DMS114 treated with DMSO at 0.1 percent for 48 hours (cell line): ENCODE results near the gene CSAD.

Experiments
- DNase-seq: peaks from one replicate; lab custom pipeline; 2025; ENCODE audit not compliant: unreplicated experiment; lab: John Stamatoyannopoulos, UW

CSAD gene

GRCh38 chr12:53200107-53200457, 19.4 kb upstream of the CSAD start:
- DNase-seq: no peak

- no peak for DNase-seq
These were observed 19.0 kb upstream of the CSAD start for GRCh38 chr12:53199700-53200099.

GRCh38 chr12:53198486-53199110, 17.9 kb upstream of the CSAD start:
- DNase-seq: no peak

- no peak for DNase-seq
These were observed 16.4 kb upstream of the CSAD start for GRCh38 chr12:53197011-53197640.

- DNase-seq: no peak
These were observed 15.8 kb upstream of the CSAD start for GRCh38 chr12:53196486-53196885.

- DNase-seq: no peak
These were observed 15.0 kb upstream of the CSAD start for GRCh38 chr12:53195516-53196420.

- DNase-seq: no peak
These were observed 14.2 kb upstream of the CSAD start for GRCh38 chr12:53194973-53195372.

GRCh38 chr12:53193985-53194716, 13.4 kb upstream of the CSAD start:
- no peak for DNase-seq

- DNase-seq: no peak
These were observed 12.3 kb upstream of the CSAD start for GRCh38 chr12:53193040-53193439.

- no peak for DNase-seq
These were observed 11.9 kb upstream of the CSAD start for GRCh38 chr12:53192531-53193021.

GRCh38 chr12:53191885-53192530, 11.3 kb upstream of the CSAD start:
- no peak for DNase-seq

- DNase-seq: no peak
These were observed 10.6 kb upstream of the CSAD start for GRCh38 chr12:53191096-53191884.

GRCh38 chr12:53190108-53190729, 9.5 kb upstream of the CSAD start:
- DNase-seq: no peak

- DNase-seq: no peak
These were observed 6.6 kb upstream of the CSAD start for GRCh38 chr12:53187145-53187899.

- DNase-seq: no peak
These were observed 6.0 kb upstream of the CSAD start for GRCh38 chr12:53186745-53187144.

- no peak for DNase-seq
These were observed 4.9 kb upstream of the CSAD start for GRCh38 chr12:53185582-53186153.

- DNase-seq: no peak
These were observed 4.1 kb upstream of the CSAD start for GRCh38 chr12:53184828-53185227.

- no peak for DNase-seq
These were observed 2.2 kb upstream of the CSAD start for GRCh38 chr12:53182903-53183302.
